K562 (cell line): Measurements from ENCODE around the gene ZNF165. TPM values are rescaled to one million over a fixed set of nuclear protein-coding genes. Genes with fewer than 3 reads are reported as not detected.
A peak's percentile ranks its signal among the peaks of the same experiment; 100 is the strongest.

Experiments used
- ATF7 ChIP-seq: fragments of 450-650 bp; IDR thresholded peaks from 2 replicates; pipeline ENCODE4 v1.7.1; 2014; ENCODE audit warnings: mild to moderate bottlenecking, moderate library complexity
- DACH1 ChIP-seq: fragments of 450-650 bp; IDR thresholded peaks from 2 replicates; pipeline ENCODE4 v1.6.1; 2018; ENCODE audit not compliant: partially characterized antibody
- EP400 ChIP-seq: fragments of 450-650 bp; IDR thresholded peaks from 2 replicates; pipeline ENCODE4 v1.6.1; 2017; ENCODE audit warnings: antibody characterized with exemption, mild to moderate bottlenecking, moderate library complexity
- HLTF ChIP-seq: fragments of 450-650 bp; IDR thresholded peaks from 2 replicates; pipeline ENCODE4 v1.6.1; 2016
- HMG20A ChIP-seq: fragments of 450-650 bp; formaldehyde crosslinking; conservative IDR thresholded peaks from 2 replicates; pipeline ENCODE4 v1.4.0; 2020; ENCODE audit warnings: mild to moderate bottlenecking, mixed read lengths
- MAZ ChIP-seq, 2 experiments: fragments of 450-650 bp in 1 of 2; sonication (generic) in 1 of 2; formaldehyde crosslinking; IDR thresholded peaks in 1 of 2; conservative IDR thresholded peaks in 1 of 2; 2 replicates each; pipeline versions ENCODE4 v1.4.0 to v1.5.0; 2020; ENCODE audit warnings: mild to moderate bottlenecking in 1 of 2, missing genetic modification reagents in 1 of 2
- MTA1 ChIP-seq: fragments of 450-650 bp; IDR thresholded peaks from 2 replicates; pipeline ENCODE4 v1.6.1; 2017; ENCODE audit warnings: borderline replicate concordance
- NCOA4 ChIP-seq: fragments of 450-650 bp; IDR thresholded peaks from 2 replicates; pipeline ENCODE4 v1.6.1; 2018; ENCODE audit warnings: mild to moderate bottlenecking; ENCODE audit not compliant: partially characterized antibody
- NUFIP1 ChIP-seq: fragments of 450-650 bp; IDR thresholded peaks from 2 replicates; pipeline ENCODE4 v1.6.1; 2018; ENCODE audit not compliant: partially characterized antibody
- POLR2AphosphoS5 ChIP-seq: IDR thresholded peaks from 2 replicates; pipeline ENCODE4 v1.6.1; 2011; ENCODE audit warnings: mild to moderate bottlenecking, low read depth, low read length, moderate library complexity; ENCODE audit not compliant: control insufficient read depth, insufficient read depth
- RBBP5 ChIP-seq: fragments of 200-600 bp; sonication (generic); IDR thresholded peaks from 2 replicates; pipeline ENCODE4 v1.6.1; 2012; ENCODE audit warnings: borderline replicate concordance, mild to moderate bottlenecking, low read length, control low read depth, inconsistent platforms; ENCODE audit not compliant: insufficient read depth, poor library complexity, severe bottlenecking
- RBM17 ChIP-seq: fragments of 200-400 bp; formaldehyde crosslinking; IDR thresholded peaks from 2 replicates; pipeline ENCODE4 v1.6.1; 2017; ENCODE audit warnings: low read depth, mild to moderate bottlenecking, low read length, borderline replicate concordance
- RFX5 ChIP-seq: IDR thresholded peaks from 2 replicates; pipeline ENCODE4 v1.6.1; 2011; ENCODE audit warnings: low read depth, mild to moderate bottlenecking, improper control_type of control experiment, low read length
- SNIP1 ChIP-seq: fragments of 450-650 bp; IDR thresholded peaks from 2 replicates; pipeline ENCODE4 v1.7.1; 2017; ENCODE audit warnings: low read depth, mild to moderate bottlenecking
- TAF9B ChIP-seq: fragments of 450-650 bp; IDR thresholded peaks from 2 replicates; pipeline ENCODE4 v1.6.1; 2018; ENCODE audit warnings: mild to moderate bottlenecking; ENCODE audit not compliant: partially characterized antibody
- TRIM24 ChIP-seq, 2 experiments: fragments of 450-650 bp; IDR thresholded peaks; 2 replicates each; pipeline ENCODE4 v1.6.1; 2016
- YY1 ChIP-seq, 3 experiments: IDR thresholded peaks; 2 replicates each; pipeline ENCODE4 v1.6.1; 2011; ENCODE audit warnings: low read length in 2 of 3, mild to moderate bottlenecking in 2 of 3, moderate library complexity in 2 of 3, borderline replicate concordance in 1 of 3, control low read depth in 1 of 3, low read depth in 1 of 3; ENCODE audit not compliant: insufficient read depth in 3 of 3, insufficient replicate concordance in 2 of 3, control insufficient read depth in 1 of 3, insufficient read length in 1 of 3; ENCODE audit errors: extremely low read depth in 1 of 3
- ZNF197 ChIP-seq: fragments of 200-800 bp; sonication (Bioruptor generic); IDR thresholded peaks from 2 replicates; pipeline ENCODE4 v1.6.1; 2016; ENCODE audit warnings: low read depth, missing genetic modification characterization, missing compliant biosample characterization
- polyA plus RNA-seq, 8 experiments: library from polyadenylated mRNA; depleted of rRNA in 4 of 8; stranded (reverse) in 5 of 8; unstranded in 3 of 8; fragments of >200 nt; fragmentation: Nextera tagmentation in 2 of 8; fragmentation: Illumina TruSeq in 1 of 8; extraction: Ambion mirVana in 2 of 8; extraction: Trizol in 1 of 8; gene quantifications; 2 replicates each; pipeline versions ENCODE4 v1.2.1 to v1.2.3, GENCODE V29; 2011 to 2014; ENCODE audit warnings: inconsistent platforms in 1 of 8, missing spikeins in 1 of 8
- total RNA-seq, 7 experiments: library from RNA; depleted of rRNA in 6 of 7; stranded (reverse); fragments of >200 nt in 6 of 7; fragmentation: Illumina TruSeq in 2 of 7; extraction: Trizol in 2 of 7; gene quantifications; 2 replicates each; pipeline versions ENCODE4 v1.2.1 to v1.2.3, GENCODE V29; 2011 to 2021; ENCODE audit warnings: low replicate concordance in 1 of 7
- TF ChIP-seq, protein P1 (sequence below): fragments of 450-650 bp; formaldehyde crosslinking; IDR thresholded peaks from 2 replicates; pipeline ENCODE4 v1.4.0; 2020; ENCODE audit warnings: mild to moderate bottlenecking, mixed read lengths
- TF ChIP-seq, protein P2 (sequence below), 3 experiments: fragments of 200-800 bp in 1 of 3; fragments of 250-450 bp in 1 of 3; fragments of 450-650 bp in 1 of 3; sonication (Bioruptor Pico) in 1 of 3; sonication (Bioruptor generic) in 1 of 3; formaldehyde crosslinking in 1 of 3; IDR thresholded peaks; 2 replicates each; pipeline versions ENCODE4 v1.6.1 to v1.8.0; 2016 to 2022; ENCODE audit warnings: mild to moderate bottlenecking in 2 of 3, missing genetic modification characterization in 2 of 3, missing compliant biosample characterization in 1 of 3, moderate library complexity in 1 of 3
- TF ChIP-seq, protein P3 (sequence below): fragments of 250-450 bp; sonication (Bioruptor Pico); IDR thresholded peaks from 2 replicates; pipeline ENCODE4 v1.9.0; 2021; ENCODE audit warnings: mild to moderate bottlenecking

ZNF165 gene
- total and polyA plus RNA-seq, 9 of the 15 experiments (the other 6 are each of a cell fraction or from before 2014, with no cell fraction given) = 0.82 to 3.6 (median 1.2) TPM

DNA sequence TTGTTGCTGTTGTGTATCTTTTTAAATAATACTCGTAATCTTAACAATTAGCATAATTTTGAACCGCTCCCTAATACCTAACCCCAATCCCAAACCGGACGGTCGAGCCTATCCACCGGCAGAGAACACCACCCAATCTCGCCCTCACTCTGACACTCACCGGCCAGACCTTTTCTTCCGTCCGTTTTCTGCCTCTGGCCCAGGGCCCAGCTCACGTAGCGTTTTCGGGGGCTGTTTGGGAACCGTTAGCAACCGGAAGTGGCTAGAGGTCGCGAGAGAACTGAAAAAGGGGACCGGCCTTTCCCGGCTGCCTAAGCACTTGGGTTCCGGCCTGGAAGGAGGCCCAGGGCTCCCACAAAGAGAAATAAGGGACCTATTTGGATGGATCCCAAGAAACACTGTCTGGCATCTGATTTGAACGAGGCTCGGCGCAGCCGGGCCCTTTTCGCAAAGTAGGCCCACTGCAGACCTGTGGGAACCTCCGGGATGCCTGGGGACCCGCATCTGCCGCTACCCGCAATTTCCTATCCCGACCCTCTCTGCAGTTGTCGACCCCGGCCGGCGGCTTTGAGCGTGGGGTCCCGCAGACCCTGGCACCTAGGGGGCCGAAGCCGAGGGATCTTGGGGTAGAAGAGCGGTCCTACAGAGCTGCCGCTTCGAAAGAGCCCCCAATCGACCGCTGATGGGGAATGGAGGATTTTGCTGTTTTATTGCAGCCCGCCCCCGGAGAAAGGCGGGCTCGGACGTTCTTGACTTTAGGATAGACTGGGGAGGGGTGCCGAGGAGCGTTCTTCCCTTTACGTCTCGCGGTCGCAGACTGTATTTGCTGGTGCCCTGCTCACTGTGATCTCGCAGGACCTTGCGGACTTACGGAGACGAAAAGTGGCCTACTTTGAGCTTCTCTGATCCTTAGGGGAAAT lies 56.5 kb downstream of the ZNF165 start (continued):
- TF ChIP-seq, protein P1, sequence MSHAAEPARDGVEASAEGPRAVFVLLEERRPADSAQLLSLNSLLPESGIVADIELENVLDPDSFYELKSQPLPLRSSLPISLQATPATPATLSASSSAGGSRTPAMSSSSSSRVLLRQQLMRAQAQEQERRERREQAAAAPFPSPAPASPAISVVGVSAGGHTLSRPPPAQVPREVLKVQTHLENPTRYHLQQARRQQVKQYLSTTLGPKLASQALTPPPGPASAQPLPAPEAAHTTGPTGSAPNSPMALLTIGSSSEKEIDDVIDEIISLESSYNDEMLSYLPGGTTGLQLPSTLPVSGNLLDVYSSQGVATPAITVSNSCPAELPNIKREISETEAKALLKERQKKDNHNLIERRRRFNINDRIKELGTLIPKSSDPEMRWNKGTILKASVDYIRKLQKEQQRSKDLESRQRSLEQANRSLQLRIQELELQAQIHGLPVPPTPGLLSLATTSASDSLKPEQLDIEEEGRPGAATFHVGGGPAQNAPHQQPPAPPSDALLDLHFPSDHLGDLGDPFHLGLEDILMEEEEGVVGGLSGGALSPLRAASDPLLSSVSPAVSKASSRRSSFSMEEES (CRISPR knock-in tag) = no peak
- TF ChIP-seq RFX5 (no peak), HLTF (0 out of 2 replicates have a peak, but pooled peaks have one; percentile 72), ATF7 (peak; percentile 87), ZNF197 (CRISPR knock-in tag) (no peak), SNIP1 (0 out of 2 replicates have a peak, but pooled peaks have one; percentile 22), TAF9B (peak; percentile 98), TRIM24 (IDR thresholded peaks at IDR 0.05) (peak in 1 of 2 experiments; percentile 98; a peak in 3 of 4 replicates), YY1 (IDR thresholded peaks at IDR 0.05; ENCODE audit: borderline replicate concordance in 1 of 3, control insufficient read depth in 1 of 3, extremely low read depth in 1 of 3, insufficient read depth in 3 of 3, insufficient read length in 1 of 3, insufficient replicate concordance in 2 of 3, low read depth in 1 of 3, low read length in 2 of 3) (peak in 2 of 3 experiments; percentile 69 to 75), RBBP5 (peak; percentile 95), RBM17 (no peak), MAZ (CRISPR knock-in tag; conservative IDR thresholded peaks at IDR 0.05 in 1 of 2, IDR thresholded peaks at IDR 0.05 in 1 of 2) (peak; percentile 87 to 94), POLR2AphosphoS5 (peak; percentile 97), EP400 (peak; percentile 96), NCOA4 (no peak), DACH1 (no peak), MTA1 (0 out of 2 replicates have a peak, but pooled peaks have one; percentile 67), HMG20A (0 out of 2 replicates have a peak, but pooled peaks have one; percentile 36), NUFIP1 (peak; percentile 45)
- TF ChIP-seq, protein P2, sequence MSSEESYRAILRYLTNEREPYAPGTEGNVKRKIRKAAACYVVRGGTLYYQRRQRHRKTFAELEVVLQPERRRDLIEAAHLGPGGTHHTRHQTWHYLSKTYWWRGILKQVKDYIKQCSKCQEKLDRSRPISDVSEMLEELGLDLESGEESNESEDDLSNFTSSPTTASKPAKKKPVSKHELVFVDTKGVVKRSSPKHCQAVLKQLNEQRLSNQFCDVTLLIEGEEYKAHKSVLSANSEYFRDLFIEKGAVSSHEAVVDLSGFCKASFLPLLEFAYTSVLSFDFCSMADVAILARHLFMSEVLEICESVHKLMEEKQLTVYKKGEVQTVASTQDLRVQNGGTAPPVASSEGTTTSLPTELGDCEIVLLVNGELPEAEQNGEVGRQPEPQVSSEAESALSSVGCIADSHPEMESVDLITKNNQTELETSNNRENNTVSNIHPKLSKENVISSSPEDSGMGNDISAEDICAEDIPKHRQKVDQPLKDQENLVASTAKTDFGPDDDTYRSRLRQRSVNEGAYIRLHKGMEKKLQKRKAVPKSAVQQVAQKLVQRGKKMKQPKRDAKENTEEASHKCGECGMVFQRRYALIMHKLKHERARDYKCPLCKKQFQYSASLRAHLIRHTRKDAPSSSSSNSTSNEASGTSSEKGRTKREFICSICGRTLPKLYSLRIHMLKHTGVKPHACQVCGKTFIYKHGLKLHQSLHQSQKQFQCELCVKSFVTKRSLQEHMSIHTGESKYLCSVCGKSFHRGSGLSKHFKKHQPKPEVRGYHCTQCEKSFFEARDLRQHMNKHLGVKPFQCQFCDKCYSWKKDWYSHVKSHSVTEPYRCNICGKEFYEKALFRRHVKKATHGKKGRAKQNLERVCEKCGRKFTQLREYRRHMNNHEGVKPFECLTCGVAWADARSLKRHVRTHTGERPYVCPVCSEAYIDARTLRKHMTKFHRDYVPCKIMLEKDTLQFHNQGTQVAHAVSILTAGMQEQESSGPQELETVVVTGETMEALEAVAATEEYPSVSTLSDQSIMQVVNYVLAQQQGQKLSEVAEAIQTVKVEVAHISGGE (CRISPR knock-in tag; IDR thresholded peaks at IDR 0.05) = peak; percentile 97 to 100 (median 98); a peak in 5 of 6 replicates
- TF ChIP-seq, protein P3, sequence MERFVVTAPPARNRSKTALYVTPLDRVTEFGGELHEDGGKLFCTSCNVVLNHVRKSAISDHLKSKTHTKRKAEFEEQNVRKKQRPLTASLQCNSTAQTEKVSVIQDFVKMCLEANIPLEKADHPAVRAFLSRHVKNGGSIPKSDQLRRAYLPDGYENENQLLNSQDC (CRISPR knock-in tag) = 0 out of 2 replicates have a peak, but pooled peaks have one; percentile 56
